Measurements from ENCODE around the gene TTC24.

Gene TTC24

GRCh38 chr1:156555715-156556114, 23.8 kb upstream of the TTC24 start:
- WGBS = 76% methylated on average over 2 of the region's 2 CpGs
- H3K9me3 ChIP-seq (ENCODE audit: insufficient read depth, low read depth, low read length) = no peaks in the 10 kb centered on the region
- no peaks in the 10 kb centered on the region for H3K27me3 ChIP-seq (ENCODE audit: insufficient read depth, low read length)
- no peak overlapping the region for H3K9ac ChIP-seq (ENCODE audit: low read depth, low read length)
- H3K4me3 ChIP-seq (ENCODE audit: low read length) = no peak overlapping the region
- H3K4me1 ChIP-seq (ENCODE audit: insufficient read depth, low read length) = no peaks in the 10 kb centered on the region
- peaks cover 59% of the 10 kb centered on the region for H3K36me3 ChIP-seq (ENCODE audit: insufficient read depth, low read length)
- no peak overlapping the region for H3K27ac ChIP-seq (ENCODE audit: low read depth, low read length)

- H3K4me3 ChIP-seq (ENCODE audit: low read length) = no peak overlapping the region
- no peaks in the 10 kb centered on the region for H3K9me3 ChIP-seq (ENCODE audit: insufficient read depth, low read depth, low read length)
- no peaks in the 10 kb centered on the region for H3K27me3 ChIP-seq (ENCODE audit: insufficient read depth, low read length)
- H3K27ac ChIP-seq (ENCODE audit: low read depth, low read length) = no peak overlapping the region
- no peaks in the 10 kb centered on the region for H3K4me1 ChIP-seq (ENCODE audit: insufficient read depth, low read length)
- H3K36me3 ChIP-seq (ENCODE audit: insufficient read depth, low read length) = peaks cover 57% of the 10 kb centered on the region
- WGBS = 83% methylated on average over 9 of the region's 9 CpGs
- H3K9ac ChIP-seq (ENCODE audit: low read depth, low read length) = no peak overlapping the region
These were observed 23.2 kb upstream of the TTC24 start for GRCh38 chr1:156556354-156556753.

- H3K4me1 ChIP-seq (ENCODE audit: insufficient read depth, low read length) = no peaks in the 10 kb centered on the region
- H3K4me3 ChIP-seq (ENCODE audit: low read length) = no peak overlapping the region
- H3K9me3 ChIP-seq (ENCODE audit: insufficient read depth, low read depth, low read length) = no peaks in the 10 kb centered on the region
- WGBS = 86% methylated on average over 7 of the region's 8 CpGs
- peaks cover 70% of the 10 kb centered on the region for H3K36me3 ChIP-seq (ENCODE audit: insufficient read depth, low read length)
- no peak overlapping the region for H3K9ac ChIP-seq (ENCODE audit: low read depth, low read length)
- H3K27ac ChIP-seq (ENCODE audit: low read depth, low read length) = no peak overlapping the region
- no peaks in the 10 kb centered on the region for H3K27me3 ChIP-seq (ENCODE audit: insufficient read depth, low read length)
These were observed 20.3 kb upstream of the TTC24 start for GRCh38 chr1:156559086-156559796.

DNA sequence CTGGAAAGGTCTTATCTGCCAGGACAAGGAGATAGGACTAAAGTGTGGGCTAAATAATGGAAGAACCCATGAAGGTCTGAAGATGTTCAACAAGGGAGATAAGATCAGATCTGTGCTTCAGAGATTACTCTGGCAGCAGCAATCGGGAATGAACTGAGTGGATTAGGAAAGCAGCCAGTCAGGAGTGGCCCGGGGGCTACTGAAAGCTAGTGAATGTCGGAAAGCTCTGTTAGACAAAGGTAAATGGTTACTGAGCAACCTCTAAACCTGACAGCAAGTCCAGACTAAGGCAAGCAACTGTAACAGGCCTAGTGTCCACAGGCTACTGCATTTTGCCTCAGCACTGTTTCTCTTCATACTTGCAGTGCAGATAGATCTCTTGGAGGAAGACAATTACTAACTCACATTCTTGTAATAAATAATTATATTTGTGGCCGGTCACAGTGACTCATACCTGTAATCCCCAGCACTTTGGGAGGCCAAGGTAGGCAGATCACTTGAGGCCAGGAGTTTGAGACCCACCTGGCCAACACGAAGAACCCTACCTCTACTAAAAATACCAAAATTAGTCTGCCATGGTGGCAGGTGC, 19.6 kb upstream of the TTC24 start:
- 79% methylated on average over 5 of the region's 5 CpGs for WGBS
- no peak overlapping the region for H3K27ac ChIP-seq (ENCODE audit: low read depth, low read length)
- H3K9ac ChIP-seq (ENCODE audit: low read depth, low read length) = no peak overlapping the region
- no peak overlapping the region for H3K4me3 ChIP-seq (ENCODE audit: low read length)
- peaks cover 70% of the 10 kb centered on the region for H3K36me3 ChIP-seq (ENCODE audit: insufficient read depth, low read length)
- H3K9me3 ChIP-seq (ENCODE audit: insufficient read depth, low read depth, low read length) = no peaks in the 10 kb centered on the region
- H3K27me3 ChIP-seq (ENCODE audit: insufficient read depth, low read length) = no peaks in the 10 kb centered on the region
- no peaks in the 10 kb centered on the region for H3K4me1 ChIP-seq (ENCODE audit: insufficient read depth, low read length)

- Histone ChIP-seq H3K36me3 (ENCODE audit: insufficient read depth, low read length) (peaks cover 75% of the 10 kb centered on the region), H3K27ac (ENCODE audit: low read depth, low read length) (no peak overlapping the region), H3K4me3 (ENCODE audit: low read length) (no peak overlapping the region), H3K9me3 (ENCODE audit: insufficient read depth, low read depth, low read length) (no peaks in the 10 kb centered on the region), H3K27me3 (ENCODE audit: insufficient read depth, low read length) (no peaks in the 10 kb centered on the region), H3K4me1 (ENCODE audit: insufficient read depth, low read length) (no peaks in the 10 kb centered on the region), H3K9ac (ENCODE audit: low read depth, low read length) (no peak overlapping the region)
- WGBS = 76% methylated on average over 5 of the region's 5 CpGs
These were observed 18.8 kb upstream of the TTC24 start for GRCh38 chr1:156560585-156561163.

GRCh38 chr1:156565519-156565918, 14.0 kb upstream of the TTC24 start:
- Histone ChIP-seq H3K36me3 (ENCODE audit: insufficient read depth, low read length) (peaks cover 72% of the 10 kb centered on the region), H3K9me3 (ENCODE audit: insufficient read depth, low read depth, low read length) (no peaks in the 10 kb centered on the region), H3K9ac (ENCODE audit: low read depth, low read length) (no peak overlapping the region), H3K4me3 (ENCODE audit: low read length) (no peak overlapping the region), H3K27me3 (ENCODE audit: insufficient read depth, low read length) (no peaks in the 10 kb centered on the region), H3K27ac (ENCODE audit: low read depth, low read length) (no peak overlapping the region), H3K4me1 (ENCODE audit: insufficient read depth, low read length) (no peaks in the 10 kb centered on the region)
- 100% methylated on average over 2 of the region's 2 CpGs for WGBS

GRCh38 chr1:156566436-156566835, 13.1 kb upstream of the TTC24 start:
- no peak overlapping the region for H3K27ac ChIP-seq (ENCODE audit: low read depth, low read length)
- no peak overlapping the region for H3K4me3 ChIP-seq (ENCODE audit: low read length)
- WGBS = 88% methylated on average over 4 of the region's 4 CpGs
- no peaks in the 10 kb centered on the region for H3K27me3 ChIP-seq (ENCODE audit: insufficient read depth, low read length)
- H3K36me3 ChIP-seq (ENCODE audit: insufficient read depth, low read length) = peaks cover 65% of the 10 kb centered on the region
- H3K4me1 ChIP-seq (ENCODE audit: insufficient read depth, low read length) = peaks cover 2% of the 10 kb centered on the region; the same call in 1 of the 2 replicates
- no peaks in the 10 kb centered on the region for H3K9me3 ChIP-seq (ENCODE audit: insufficient read depth, low read depth, low read length)
- no peak overlapping the region for H3K9ac ChIP-seq (ENCODE audit: low read depth, low read length)

DNA sequence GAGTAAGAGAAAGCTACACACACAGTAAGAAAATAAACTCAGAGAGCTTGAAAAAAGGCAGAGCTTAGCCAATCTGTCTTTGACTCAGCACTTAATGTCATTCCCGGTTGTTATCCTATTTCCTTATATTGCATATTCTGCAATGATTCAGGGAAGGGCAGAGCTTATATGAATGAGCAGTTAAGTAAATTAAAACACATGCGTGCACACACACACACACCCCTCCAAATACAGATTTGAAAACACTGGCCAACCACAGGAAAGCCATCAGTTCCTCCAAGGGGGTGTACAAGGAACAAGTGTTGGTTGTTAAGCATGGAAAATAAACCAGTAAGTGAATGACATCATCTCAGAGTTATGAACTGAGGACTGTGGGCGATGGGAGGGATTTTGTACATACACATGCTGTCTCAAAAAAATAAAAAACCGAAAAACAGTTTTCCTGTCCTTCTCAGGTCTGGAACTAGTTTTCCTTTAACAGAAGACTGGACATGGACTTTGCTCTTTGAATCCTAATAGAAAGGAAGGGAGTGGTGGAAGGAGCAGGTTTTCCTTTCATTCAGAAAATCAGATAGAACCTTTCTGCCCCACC, 8.2 kb upstream of the TTC24 start:
- Histone ChIP-seq H3K4me1 (ENCODE audit: insufficient read depth, low read length) (peaks cover 6% of the 10 kb centered on the region), H3K4me3 (ENCODE audit: low read length) (peak overlapping the region; percentile 74), H3K9ac (ENCODE audit: low read depth, low read length) (peak overlapping the region; percentile 67; the same call in 1 of the 2 replicates), H3K9me3 (ENCODE audit: insufficient read depth, low read depth, low read length) (no peaks in the 10 kb centered on the region), H3K36me3 (ENCODE audit: insufficient read depth, low read length) (peaks cover 16% of the 10 kb centered on the region), H3K27ac (ENCODE audit: low read depth, low read length) (no peak overlapping the region), H3K27me3 (ENCODE audit: insufficient read depth, low read length) (peaks cover 3% of the 10 kb centered on the region; the same call in 1 of the 2 replicates)
- 89% methylated on average over 3 of the region's 4 CpGs for WGBS

GRCh38 chr1:156571919-156572662, 7.4 kb upstream of the TTC24 start, which contains the start of gene IQGAP3:
Gene IQGAP3, minus strand, starts transcription at chr1:156572565. Its CDS starts 36 bp downstream, at chr1:156572529.
- peaks cover 6% of the 10 kb centered on the region for H3K4me1 ChIP-seq (ENCODE audit: insufficient read depth, low read length)
- H3K9ac ChIP-seq (ENCODE audit: low read depth, low read length) = peak within 1 kb of the TSS; percentile 67
- under 1% methylated on average over 38 of the region's 38 CpGs for WGBS
- H3K27ac ChIP-seq (ENCODE audit: low read depth, low read length) = no peak within 1 kb of the TSS
- H3K27me3 ChIP-seq (ENCODE audit: insufficient read depth, low read length) = peaks cover 3% of the 10 kb centered on the region; the same call in 1 of the 2 replicates
- H3K36me3 ChIP-seq (ENCODE audit: insufficient read depth, low read length) = peaks cover 16% of the 10 kb centered on the region
- peak within 1 kb of the TSS; percentile 74 for H3K4me3 ChIP-seq (ENCODE audit: low read length)
- H3K9me3 ChIP-seq (ENCODE audit: insufficient read depth, low read depth, low read length) = no peaks in the 10 kb centered on the region

DNA sequence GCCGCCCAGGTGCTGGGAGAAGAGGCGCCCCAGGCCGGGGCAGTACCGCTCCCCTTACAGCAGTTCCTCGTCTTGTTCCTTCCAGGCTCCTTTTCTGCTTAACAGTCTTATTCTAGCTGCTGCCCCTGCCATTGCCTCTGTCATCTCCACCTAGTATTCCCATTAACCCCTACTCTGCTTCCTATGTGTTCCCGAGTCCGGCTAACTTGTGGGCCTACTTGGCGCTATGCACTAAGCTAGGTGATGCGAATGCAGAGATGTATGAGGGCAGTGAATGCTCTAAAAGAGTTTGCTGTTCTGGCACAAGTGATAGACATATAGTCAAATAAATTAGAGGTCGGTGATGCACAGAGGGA, 6.9 kb upstream of the TTC24 start:
- peaks cover 3% of the 10 kb centered on the region; the same call in 1 of the 2 replicates for H3K27me3 ChIP-seq (ENCODE audit: insufficient read depth, low read length)
- H3K9ac ChIP-seq (ENCODE audit: low read depth, low read length) = no peak overlapping the region
- H3K9me3 ChIP-seq (ENCODE audit: insufficient read depth, low read depth, low read length) = no peaks in the 10 kb centered on the region
- no peak overlapping the region for H3K27ac ChIP-seq (ENCODE audit: low read depth, low read length)
- H3K4me1 ChIP-seq (ENCODE audit: insufficient read depth, low read length) = peaks cover 6% of the 10 kb centered on the region
- WGBS = 44% methylated on average over 10 of the region's 10 CpGs
- peaks cover 10% of the 10 kb centered on the region for H3K36me3 ChIP-seq (ENCODE audit: insufficient read depth, low read length)
- peak overlapping the region; percentile 74 for H3K4me3 ChIP-seq (ENCODE audit: low read length)
